A549 (cell line): ENCODE data around the gene CBLN4.

ENCODE experiments used
- CHD2 ChIP-seq: fragments of 150-350 bp; IDR thresholded peaks from 2 replicates; pipeline ENCODE4 v1.6.1; 2014; ENCODE audit warnings: low read length; ENCODE audit not compliant: partially characterized antibody
- CHD4 ChIP-seq: fragments of 200-600 bp; sonication (generic); IDR thresholded peaks from 2 replicates; pipeline ENCODE4 v1.6.1; 2016; ENCODE audit warnings: antibody characterized with exemption, mild to moderate bottlenecking, borderline replicate concordance
- MYC ChIP-seq: IDR thresholded peaks from 2 replicates; pipeline ENCODE4 v1.6.1; 2012; ENCODE audit warnings: mild to moderate bottlenecking, inconsistent platforms, low read length, improper control_type of control experiment, borderline replicate concordance
- TF ChIP-seq, protein P1 (sequence below): fragments of >200 bp; sonication (Bioruptor Twin); formaldehyde crosslinking; IDR thresholded peaks from 3 replicates; pipeline ENCODE4 v1.5.1; 2016

- TF ChIP-seq MYC (no peak), CHD4 (no peak), CHD2 (no peak)
- TF ChIP-seq, protein P1, sequence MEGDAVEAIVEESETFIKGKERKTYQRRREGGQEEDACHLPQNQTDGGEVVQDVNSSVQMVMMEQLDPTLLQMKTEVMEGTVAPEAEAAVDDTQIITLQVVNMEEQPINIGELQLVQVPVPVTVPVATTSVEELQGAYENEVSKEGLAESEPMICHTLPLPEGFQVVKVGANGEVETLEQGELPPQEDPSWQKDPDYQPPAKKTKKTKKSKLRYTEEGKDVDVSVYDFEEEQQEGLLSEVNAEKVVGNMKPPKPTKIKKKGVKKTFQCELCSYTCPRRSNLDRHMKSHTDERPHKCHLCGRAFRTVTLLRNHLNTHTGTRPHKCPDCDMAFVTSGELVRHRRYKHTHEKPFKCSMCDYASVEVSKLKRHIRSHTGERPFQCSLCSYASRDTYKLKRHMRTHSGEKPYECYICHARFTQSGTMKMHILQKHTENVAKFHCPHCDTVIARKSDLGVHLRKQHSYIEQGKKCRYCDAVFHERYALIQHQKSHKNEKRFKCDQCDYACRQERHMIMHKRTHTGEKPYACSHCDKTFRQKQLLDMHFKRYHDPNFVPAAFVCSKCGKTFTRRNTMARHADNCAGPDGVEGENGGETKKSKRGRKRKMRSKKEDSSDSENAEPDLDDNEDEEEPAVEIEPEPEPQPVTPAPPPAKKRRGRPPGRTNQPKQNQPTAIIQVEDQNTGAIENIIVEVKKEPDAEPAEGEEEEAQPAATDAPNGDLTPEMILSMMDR: no peak
Measured at GRCh38 chr20:55974491-55975202, 30.7 kb downstream of the CBLN4 start.
